BLaER1 (cell line): ENCODE measurements around the gene MRPS27.

ENCODE experiments used
- H3K27ac ChIP-seq: shearing (Covaris generic); formaldehyde crosslinking; 2 replicates; pipeline ENCODE4 v1.8.1; 2022
- H3K27me3 ChIP-seq: shearing (Covaris generic); formaldehyde crosslinking; 2 replicates; pipeline ENCODE4 v1.8.1; 2022
- H3K36me3 ChIP-seq: shearing (Covaris generic); formaldehyde crosslinking; 2 replicates; pipeline ENCODE4 v1.8.1; 2022
- H3K4me1 ChIP-seq: shearing (Covaris generic); formaldehyde crosslinking; 2 replicates; pipeline ENCODE4 v1.8.1; 2022
- H3K4me2 ChIP-seq: shearing (Covaris generic); formaldehyde crosslinking; 2 replicates; pipeline ENCODE4 v1.8.1; 2022
- H3K4me3 ChIP-seq: shearing (Covaris generic); formaldehyde crosslinking; 2 replicates; pipeline ENCODE4 v1.8.1; 2022
- H3K9ac ChIP-seq: shearing (Covaris generic); formaldehyde crosslinking; 2 replicates; pipeline ENCODE4 v1.8.1; 2022
- H3K9me3 ChIP-seq: shearing (Covaris generic); formaldehyde crosslinking; 2 replicates; pipeline ENCODE4 v1.8.1; 2022
- H4K20me1 ChIP-seq: shearing (Covaris generic); formaldehyde crosslinking; 2 replicates; pipeline ENCODE4 v1.8.1; 2022
- Cebpa-rat ChIP-seq: shearing (Covaris generic); IDR thresholded peaks from 2 replicates; pipeline ENCODE4 v1.8.1; 2022

MRPS27 gene

DNA sequence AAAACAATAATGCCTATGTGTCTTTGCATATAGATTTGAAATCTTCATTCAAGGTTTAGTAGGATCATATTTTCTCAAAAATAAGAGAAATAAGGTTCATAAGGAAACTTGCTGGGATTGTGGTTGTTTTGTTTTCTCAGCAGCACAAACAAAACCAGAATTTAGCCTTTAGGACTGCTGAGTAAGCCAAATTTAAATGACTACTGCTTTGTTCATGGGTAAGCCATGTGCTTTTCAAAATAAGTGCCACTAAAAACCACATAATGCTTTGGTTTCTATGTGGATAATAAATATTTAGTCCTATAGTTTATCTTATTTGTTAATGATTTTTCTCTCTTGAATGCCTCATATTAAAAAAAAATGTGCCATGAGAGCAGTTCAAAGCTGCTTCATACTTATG lies 38.9 kb upstream of the MRPS27 start:
- Histone ChIP-seq H4K20me1 (no peaks in the 10 kb centered on the region), H3K4me2 (no peak overlapping the region), H3K9ac (no peak overlapping the region), H3K27me3 (no peaks in the 10 kb centered on the region), H3K4me1 (peaks cover 7% of the 10 kb centered on the region), H3K36me3 (peaks cover 45% of the 10 kb centered on the region), H3K9me3 (no peaks in the 10 kb centered on the region), H3K27ac (no peak overlapping the region), H3K4me3 (no peak overlapping the region)
- TF ChIP-seq Cebpa-rat = no peak

DNA sequence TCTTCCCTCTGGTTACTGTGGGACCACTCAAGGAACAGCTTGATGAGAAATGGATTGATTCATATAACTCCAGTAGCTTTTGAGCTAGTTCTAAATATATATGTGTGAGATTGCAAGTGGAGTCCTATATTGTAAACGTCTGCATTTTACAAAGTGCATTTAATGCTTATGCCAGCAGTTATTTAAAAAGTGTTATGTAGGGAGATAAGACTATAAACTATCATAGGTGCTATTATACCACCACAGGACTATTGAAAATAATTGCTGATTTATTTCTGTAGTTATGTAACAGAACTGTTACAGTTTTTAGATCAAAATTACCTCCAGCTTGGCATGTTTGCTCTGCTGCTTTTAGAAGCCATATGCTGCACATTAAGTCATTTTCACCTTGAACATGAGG lies 36.3 kb upstream of the MRPS27 start:
- no peaks in the 10 kb centered on the region for H4K20me1 ChIP-seq
- TF ChIP-seq Cebpa-rat = no peak

GRCh38 chr5:72355706-72356299 lies 35.8 kb upstream of the MRPS27 start:
- Histone ChIP-seq H3K9ac (no peak overlapping the region), H3K9me3 (peaks cover 7% of the 10 kb centered on the region), H3K4me2 (no peak overlapping the region), H3K4me3 (no peak overlapping the region), H3K4me1 (no peaks in the 10 kb centered on the region), H3K36me3 (peaks cover 33% of the 10 kb centered on the region), H3K27ac (no peak overlapping the region), H3K27me3 (no peaks in the 10 kb centered on the region), H4K20me1 (no peaks in the 10 kb centered on the region)
- TF ChIP-seq Cebpa-rat = no peak

More for the DNA sequence above, 36.3 kb upstream of the MRPS27 start:
- Histone ChIP-seq H3K27ac (no peak overlapping the region), H3K4me2 (no peak overlapping the region), H3K4me3 (no peak overlapping the region), H3K27me3 (no peaks in the 10 kb centered on the region), H3K9ac (no peak overlapping the region), H3K9me3 (peaks cover 4% of the 10 kb centered on the region), H3K4me1 (no peaks in the 10 kb centered on the region), H3K36me3 (peaks cover 35% of the 10 kb centered on the region)

DNA sequence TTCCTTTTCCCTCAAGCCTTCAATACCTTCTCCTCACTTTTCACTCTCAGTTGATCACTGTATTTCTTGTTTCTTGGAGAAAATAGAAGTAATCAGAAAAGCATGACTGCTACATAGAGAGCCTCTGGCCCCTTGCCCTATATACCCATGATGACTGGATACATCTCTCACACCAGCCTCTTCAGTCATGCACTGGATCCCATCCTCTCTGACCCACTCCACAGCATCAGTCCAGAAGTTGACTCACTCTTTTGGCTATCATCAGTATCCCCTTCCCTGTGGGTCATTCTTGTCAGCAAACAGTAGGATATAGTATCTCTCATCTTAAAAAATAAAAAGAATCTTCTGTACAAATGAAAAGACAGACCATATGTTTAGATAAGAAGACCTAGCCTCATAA lies 33.0 kb upstream of the MRPS27 start:
- peaks cover 10% of the 10 kb centered on the region for H3K36me3 ChIP-seq
- H3K9ac ChIP-seq = no peak overlapping the region
- H3K4me1 ChIP-seq = peaks cover 24% of the 10 kb centered on the region
- H3K9me3 ChIP-seq = peaks cover 7% of the 10 kb centered on the region
- H4K20me1 ChIP-seq = no peaks in the 10 kb centered on the region
- no peak for TF ChIP-seq Cebpa-rat
- H3K4me2 ChIP-seq = no peak overlapping the region
- no peak overlapping the region for H3K4me3 ChIP-seq
- no peaks in the 10 kb centered on the region for H3K27me3 ChIP-seq
- no peak overlapping the region for H3K27ac ChIP-seq

GRCh38 chr5:72352616-72353015 lies 32.6 kb upstream of the MRPS27 start:
- no peak overlapping the region for H3K4me3 ChIP-seq
- no peak overlapping the region for H3K4me2 ChIP-seq
- no peak for TF ChIP-seq Cebpa-rat
- H3K27me3 ChIP-seq = no peaks in the 10 kb centered on the region
- H4K20me1 ChIP-seq = no peaks in the 10 kb centered on the region
- H3K9ac ChIP-seq = no peak overlapping the region
- no peak overlapping the region for H3K27ac ChIP-seq
- peaks cover 9% of the 10 kb centered on the region; the same call in 1 of the 2 replicates for H3K36me3 ChIP-seq
- H3K9me3 ChIP-seq = peaks cover 7% of the 10 kb centered on the region
- H3K4me1 ChIP-seq = peaks cover 24% of the 10 kb centered on the region

- H4K20me1 ChIP-seq = no peaks in the 10 kb centered on the region
- H3K36me3 ChIP-seq = peaks cover 20% of the 10 kb centered on the region
- no peak overlapping the region for H3K4me3 ChIP-seq
- H3K9me3 ChIP-seq = peaks cover 7% of the 10 kb centered on the region
- peaks cover 24% of the 10 kb centered on the region for H3K4me1 ChIP-seq
- H3K27me3 ChIP-seq = no peaks in the 10 kb centered on the region
- no peak for TF ChIP-seq Cebpa-rat
- H3K4me2 ChIP-seq = no peak overlapping the region
- H3K9ac ChIP-seq = no peak overlapping the region
- H3K27ac ChIP-seq = no peak overlapping the region
Measured at GRCh38 chr5:72351376-72351775, 31.3 kb upstream of the MRPS27 start.

- Histone ChIP-seq H3K9ac (no peak overlapping the region), H3K4me2 (no peak overlapping the region), H3K4me3 (no peak overlapping the region), H3K27ac (no peak overlapping the region), H3K9me3 (peaks cover 7% of the 10 kb centered on the region), H3K36me3 (peaks cover 40% of the 10 kb centered on the region), H4K20me1 (no peaks in the 10 kb centered on the region), H3K27me3 (no peaks in the 10 kb centered on the region), H3K4me1 (peaks cover 24% of the 10 kb centered on the region)
- no peak for TF ChIP-seq Cebpa-rat
Measured at GRCh38 chr5:72347801-72348308, 27.8 kb upstream of the MRPS27 start.

- H3K27me3 ChIP-seq = no peaks in the 10 kb centered on the region
- no peak overlapping the region for H3K9ac ChIP-seq
- H3K4me2 ChIP-seq = no peak overlapping the region
- H3K9me3 ChIP-seq = peaks cover 4% of the 10 kb centered on the region
- no peak overlapping the region for H3K4me3 ChIP-seq
- peaks cover 24% of the 10 kb centered on the region for H3K4me1 ChIP-seq
- TF ChIP-seq Cebpa-rat = no peak
- H3K36me3 ChIP-seq = peaks cover 49% of the 10 kb centered on the region
- no peaks in the 10 kb centered on the region for H4K20me1 ChIP-seq
- no peak overlapping the region for H3K27ac ChIP-seq
Measured at GRCh38 chr5:72346398-72346797, 26.4 kb upstream of the MRPS27 start.

GRCh38 chr5:72338689-72339209 lies 18.7 kb upstream of the MRPS27 start:
- no peak overlapping the region for H3K27ac ChIP-seq
- no peak for TF ChIP-seq Cebpa-rat
- no peaks in the 10 kb centered on the region for H3K4me1 ChIP-seq
- H3K27me3 ChIP-seq = no peaks in the 10 kb centered on the region
- no peak overlapping the region for H3K4me2 ChIP-seq
- H3K36me3 ChIP-seq = peaks cover 79% of the 10 kb centered on the region
- H3K9ac ChIP-seq = no peak overlapping the region
- H3K9me3 ChIP-seq = no peaks in the 10 kb centered on the region
- no peak overlapping the region for H3K4me3 ChIP-seq
- no peaks in the 10 kb centered on the region for H4K20me1 ChIP-seq

GRCh38 chr5:72337159-72337558 lies 17.1 kb upstream of the MRPS27 start:
- TF ChIP-seq Cebpa-rat = no peak
- Histone ChIP-seq H3K4me2 (no peak overlapping the region), H3K9ac (no peak overlapping the region), H3K36me3 (peaks cover 72% of the 10 kb centered on the region), H3K4me1 (no peaks in the 10 kb centered on the region), H3K27ac (no peak overlapping the region), H3K27me3 (no peaks in the 10 kb centered on the region), H3K9me3 (no peaks in the 10 kb centered on the region), H4K20me1 (no peaks in the 10 kb centered on the region), H3K4me3 (no peak overlapping the region)
